HUES48 (cell line): ENCODE measurements around the gene RIPOR2.

Experiments used
- H3K27ac ChIP-seq: one replicate; pipeline ENCODE4 v1.7.0; 2013; ENCODE audit warnings: low read depth, low read length, inconsistent platforms
- H3K27me3 ChIP-seq: 2 replicates; pipeline ENCODE4 v1.6.1; 2013; ENCODE audit warnings: mild to moderate bottlenecking, low read length; ENCODE audit not compliant: control insufficient read depth, insufficient read depth
- H3K36me3 ChIP-seq: 2 replicates; pipeline ENCODE4 v1.6.1; 2013; ENCODE audit warnings: low read length; ENCODE audit not compliant: control insufficient read depth, insufficient read depth
- H3K4me1 ChIP-seq: 2 replicates; pipeline ENCODE4 v1.6.1; 2013; ENCODE audit warnings: mild to moderate bottlenecking, low read length; ENCODE audit not compliant: control insufficient read depth, insufficient read depth
- H3K4me3 ChIP-seq: 2 replicates; pipeline ENCODE4 v1.5.1; 2013; ENCODE audit warnings: mild to moderate bottlenecking, low read depth, low read length
- H3K9ac ChIP-seq: 2 replicates; pipeline ENCODE4 v1.6.1; 2013; ENCODE audit warnings: mild to moderate bottlenecking, low read depth, low read length, moderate library complexity
- H3K9me3 ChIP-seq: 2 replicates; pipeline ENCODE4 v1.6.1; 2013; ENCODE audit warnings: low read length; ENCODE audit not compliant: control insufficient read depth, insufficient read depth

Gene RIPOR2

GRCh38 chr6:24911796-24912382, 23.9 kb downstream of the RIPOR2 start:
- peaks cover 50% of the 10 kb centered on the region for H3K27me3 ChIP-seq
- no peaks in the 10 kb centered on the region for H3K36me3 ChIP-seq
- H3K4me1 ChIP-seq: peaks cover 20% of the 10 kb centered on the region
- no peak overlapping the region for H3K27ac ChIP-seq
- no peaks in the 10 kb centered on the region for H3K9me3 ChIP-seq
- no peak overlapping the region for H3K9ac ChIP-seq
- H3K4me3 ChIP-seq: peak overlapping the region; percentile 62; the same call in 1 of the 2 replicates

GRCh38 chr6:24910961-24911725, 24.6 kb downstream of the RIPOR2 start:
- H3K9ac ChIP-seq: no peak overlapping the region

GRCh38 chr6:24910331-24910960, 25.3 kb downstream of the RIPOR2 start:
- H3K27ac ChIP-seq: no peak overlapping the region
- peaks cover 50% of the 10 kb centered on the region for H3K27me3 ChIP-seq
- H3K4me3 ChIP-seq: peak overlapping the region; percentile 62
- no peak overlapping the region for H3K9ac ChIP-seq
- H3K4me1 ChIP-seq: peaks cover 20% of the 10 kb centered on the region
- no peaks in the 10 kb centered on the region for H3K9me3 ChIP-seq
- no peaks in the 10 kb centered on the region for H3K36me3 ChIP-seq

More at GRCh38 chr6:24910961-24911725, 24.6 kb downstream of the RIPOR2 start:
- Histone ChIP-seq H3K36me3 (no peaks in the 10 kb centered on the region), H3K27me3 (peaks cover 50% of the 10 kb centered on the region), H3K4me3 (peak overlapping the region; percentile 62), H3K4me1 (peaks cover 20% of the 10 kb centered on the region), H3K27ac (no peak overlapping the region), H3K9me3 (no peaks in the 10 kb centered on the region)

GRCh38 chr6:24909241-24910216, 26.2 kb downstream of the RIPOR2 start:
- Histone ChIP-seq H3K36me3 (no peaks in the 10 kb centered on the region), H3K9me3 (no peaks in the 10 kb centered on the region), H3K27me3 (peaks cover 50% of the 10 kb centered on the region), H3K4me1 (peaks cover 20% of the 10 kb centered on the region), H3K4me3 (peak overlapping the region; percentile 62), H3K9ac (no peak overlapping the region), H3K27ac (no peak overlapping the region)

GRCh38 chr6:24908650-24909035, 27.1 kb downstream of the RIPOR2 start:
- H3K27ac ChIP-seq: no peak overlapping the region
- H3K9me3 ChIP-seq: no peaks in the 10 kb centered on the region
- no peak overlapping the region for H3K4me3 ChIP-seq
- peaks cover 20% of the 10 kb centered on the region for H3K4me1 ChIP-seq
- H3K9ac ChIP-seq: no peak overlapping the region
- no peaks in the 10 kb centered on the region for H3K36me3 ChIP-seq
- peaks cover 50% of the 10 kb centered on the region for H3K27me3 ChIP-seq

- Histone ChIP-seq H3K4me1 (peaks cover 20% of the 10 kb centered on the region), H3K9ac (no peak overlapping the region), H3K36me3 (no peaks in the 10 kb centered on the region), H3K4me3 (no peak overlapping the region), H3K9me3 (no peaks in the 10 kb centered on the region), H3K27ac (no peak overlapping the region), H3K27me3 (peaks cover 47% of the 10 kb centered on the region)
Measured at GRCh38 chr6:24907919-24908649, 27.7 kb downstream of the RIPOR2 start.

GRCh38 chr6:24906314-24906713, 29.4 kb downstream of the RIPOR2 start:
- Histone ChIP-seq H3K9me3 (no peaks in the 10 kb centered on the region), H3K4me1 (peaks cover 13% of the 10 kb centered on the region), H3K36me3 (no peaks in the 10 kb centered on the region), H3K27ac (no peak overlapping the region), H3K4me3 (no peak overlapping the region), H3K27me3 (peaks cover 30% of the 10 kb centered on the region), H3K9ac (no peak overlapping the region)

GRCh38 chr6:24905483-24905882, 30.3 kb downstream of the RIPOR2 start:
- Histone ChIP-seq H3K4me1 (peaks cover 11% of the 10 kb centered on the region; the same call in 1 of the 2 replicates), H3K36me3 (no peaks in the 10 kb centered on the region), H3K4me3 (no peak overlapping the region), H3K9ac (no peak overlapping the region), H3K9me3 (no peaks in the 10 kb centered on the region), H3K27ac (no peak overlapping the region), H3K27me3 (peaks cover 23% of the 10 kb centered on the region)

- Histone ChIP-seq H3K4me3 (no peak overlapping the region), H3K27ac (no peak overlapping the region), H3K9ac (no peak overlapping the region), H3K36me3 (no peaks in the 10 kb centered on the region), H3K9me3 (no peaks in the 10 kb centered on the region), H3K27me3 (peaks cover 5% of the 10 kb centered on the region; the same call in 1 of the 2 replicates), H3K4me1 (peaks cover 11% of the 10 kb centered on the region)
Measured at GRCh38 chr6:24903681-24904080, 32.1 kb downstream of the RIPOR2 start.

GRCh38 chr6:24902782-24903181, 33.0 kb downstream of the RIPOR2 start:
- Histone ChIP-seq H3K4me1 (peaks cover 11% of the 10 kb centered on the region), H3K27me3 (no peaks in the 10 kb centered on the region), H3K4me3 (no peak overlapping the region), H3K9me3 (no peaks in the 10 kb centered on the region), H3K27ac (no peak overlapping the region), H3K36me3 (no peaks in the 10 kb centered on the region), H3K9ac (no peak overlapping the region)
